SK-N-SH treated with all-trans-retinoic acid at 6 μM for 48 hours (cell line): ENCODE results near the gene TYSND1.
"Not testable (repeated sequence)": the region's sequence is repeated elsewhere in the genome, so short reads cannot be mapped to it uniquely, and the experiment has no call there.

Experiments used
- ATAC-seq: fragments of 200-7000 bp; cut with Tn5 transposase; 3 replicates; pipeline ENCODE4 v1.9.1; 2020; ENCODE audit warnings: mild to moderate bottlenecking, moderate library complexity
- ARNTL ChIP-seq: fragments of 450-650 bp; formaldehyde crosslinking; IDR thresholded peaks from 2 replicates; pipeline ENCODE4 v1.5.0; 2020; ENCODE audit warnings: low read depth, mild to moderate bottlenecking, moderate library complexity, borderline replicate concordance
- BACH2 ChIP-seq: fragments of 250-450 bp; sonication (Bioruptor Pico); IDR thresholded peaks from 2 replicates; pipeline ENCODE4 v1.9.0; 2021; ENCODE audit warnings: mild to moderate bottlenecking, borderline replicate concordance
- CSDC2 ChIP-seq: fragments of 250-450 bp; sonication (Bioruptor Pico); IDR thresholded peaks from 2 replicates; pipeline ENCODE4 v1.5.0; 2020; ENCODE audit warnings: mild to moderate bottlenecking, moderate library complexity
- ESRRG ChIP-seq: fragments of 250-450 bp; sonication (Bioruptor Pico); IDR thresholded peaks from 2 replicates; pipeline ENCODE4 v1.6.1; 2021; ENCODE audit warnings: mild to moderate bottlenecking
- GLIS3 ChIP-seq: fragments of 250-450 bp; sonication (Bioruptor Pico); IDR thresholded peaks from 2 replicates; pipeline ENCODE4 v1.5.0; 2020; ENCODE audit warnings: mild to moderate bottlenecking, moderate library complexity
- ISL1 ChIP-seq: fragments of 250-450 bp; sonication (Bioruptor Pico); IDR thresholded peaks from 2 replicates; pipeline ENCODE4 v2.1.2; 2022; ENCODE audit warnings: mild to moderate bottlenecking, moderate library complexity
- OSR1 ChIP-seq: fragments of 250-450 bp; sonication (Bioruptor Pico); IDR thresholded peaks from 2 replicates; pipeline ENCODE4 v1.8.0; 2022; ENCODE audit warnings: moderate library complexity, mild to moderate bottlenecking, inconsistent platforms
- PPARA ChIP-seq: fragments of 250-450 bp; sonication (Bioruptor Pico); IDR thresholded peaks from 2 replicates; pipeline ENCODE4 v1.5.0; 2020; ENCODE audit warnings: mild to moderate bottlenecking, borderline replicate concordance
- RARB ChIP-seq: fragments of 250-450 bp; sonication (Bioruptor Pico); IDR thresholded peaks from 2 replicates; pipeline ENCODE4 v1.8.0; 2021; ENCODE audit warnings: mild to moderate bottlenecking, moderate library complexity
- SNAI2 ChIP-seq: fragments of 250-450 bp; sonication (Bioruptor Pico); IDR thresholded peaks from 2 replicates; pipeline ENCODE4 v1.5.0; 2020; ENCODE audit warnings: mild to moderate bottlenecking, moderate library complexity
- TCF4 ChIP-seq: fragments of 250-450 bp; sonication (Bioruptor Pico); IDR thresholded peaks from 2 replicates; pipeline ENCODE4 v1.8.0; 2021; ENCODE audit warnings: mild to moderate bottlenecking, moderate library complexity, borderline replicate concordance
- TOX ChIP-seq: fragments of 250-450 bp; sonication (Bioruptor Pico); IDR thresholded peaks from 2 replicates; pipeline ENCODE4 v1.8.0; 2021; ENCODE audit warnings: mild to moderate bottlenecking, moderate library complexity, borderline replicate concordance
- ZC3H10 ChIP-seq: fragments of 250-450 bp; sonication (Bioruptor Pico); IDR thresholded peaks from 2 replicates; pipeline ENCODE4 v1.5.1; 2021; ENCODE audit warnings: mild to moderate bottlenecking, moderate library complexity
- ZFP3 ChIP-seq: fragments of 250-450 bp; sonication (Bioruptor Pico); IDR thresholded peaks from 2 replicates; pipeline ENCODE4 v1.5.0; 2020; ENCODE audit warnings: mild to moderate bottlenecking, moderate library complexity
- ZFP30 ChIP-seq: fragments of 450-650 bp; formaldehyde crosslinking; IDR thresholded peaks from 2 replicates; pipeline ENCODE4 v1.5.0; 2022; ENCODE audit warnings: mild to moderate bottlenecking, moderate library complexity
- ZNF565 ChIP-seq: fragments of 450-650 bp; formaldehyde crosslinking; conservative IDR thresholded peaks from 2 replicates; pipeline ENCODE4 v1.5.0; 2020; ENCODE audit warnings: low read depth, mild to moderate bottlenecking, moderate library complexity
- ZNF70 ChIP-seq: fragments of 450-650 bp; formaldehyde crosslinking; IDR thresholded peaks from 2 replicates; pipeline ENCODE4 v1.5.0; 2020; ENCODE audit warnings: mild to moderate bottlenecking, moderate library complexity
- ZNF8 ChIP-seq: fragments of 450-650 bp; formaldehyde crosslinking; IDR thresholded peaks from 2 replicates; pipeline ENCODE4 v1.5.0; 2020; ENCODE audit warnings: mild to moderate bottlenecking, moderate library complexity
- TF ChIP-seq, protein P1 (sequence below): fragments of 250-450 bp; sonication (Bioruptor Pico); IDR thresholded peaks from 2 replicates; pipeline ENCODE4 v1.8.0; 2021; ENCODE audit warnings: low read depth, mild to moderate bottlenecking, moderate library complexity, borderline replicate concordance
- TF ChIP-seq, protein P2 (sequence below): fragments of 250-450 bp; sonication (Bioruptor Pico); IDR thresholded peaks from 2 replicates; pipeline ENCODE4 v1.5.0; 2020; ENCODE audit warnings: mild to moderate bottlenecking, moderate library complexity
- TF ChIP-seq, protein P3 (sequence below): fragments of 250-450 bp; sonication (Bioruptor Pico); IDR thresholded peaks from 2 replicates; pipeline ENCODE4 v1.5.1; 2020; ENCODE audit warnings: low read depth, mild to moderate bottlenecking, moderate library complexity
- TF ChIP-seq, protein P4 (sequence below): fragments of 250-450 bp; sonication (Bioruptor Pico); IDR thresholded peaks from 2 replicates; pipeline ENCODE4 v1.5.1; 2021; ENCODE audit warnings: mild to moderate bottlenecking, moderate library complexity

The TYSND1 gene

DNA sequence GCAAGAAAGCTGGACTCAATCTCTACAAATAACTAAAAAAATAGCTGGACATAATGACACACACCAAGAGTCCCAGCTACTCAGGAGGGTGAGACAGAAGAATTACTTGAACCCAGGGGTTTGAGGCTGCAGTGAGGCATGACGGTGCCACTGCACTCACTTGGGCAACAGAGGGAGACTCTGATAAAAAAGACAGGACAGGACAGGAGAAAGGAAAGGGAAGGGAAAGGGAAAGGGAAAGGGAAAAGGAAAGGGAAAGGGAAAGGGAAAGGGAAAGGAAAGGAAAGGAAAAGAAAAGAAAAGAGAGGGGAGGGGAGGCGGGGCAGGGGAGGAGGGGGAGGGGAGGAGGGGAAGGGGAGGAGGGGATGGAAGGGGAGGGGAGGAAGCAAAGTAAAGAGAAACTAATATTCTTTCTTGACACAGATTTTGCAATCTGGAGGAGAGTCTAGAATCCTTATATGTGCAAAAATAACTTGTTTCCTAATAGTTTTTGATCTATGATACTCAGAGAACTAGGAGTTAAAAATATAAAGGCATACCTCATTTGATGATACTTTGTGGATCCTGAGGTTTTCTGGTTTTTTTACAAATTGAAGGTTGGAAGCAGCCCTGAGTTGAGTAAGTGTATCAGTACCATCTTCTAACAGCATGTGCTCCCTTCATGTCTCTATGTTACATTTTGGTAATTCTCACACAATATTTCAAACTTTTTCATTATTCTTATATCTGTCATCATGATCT lies 15.8 kb upstream of the TYSND1 start:
- TF ChIP-seq RARB (CRISPR knock-in tag) (no peak), OSR1 (no peak), ZC3H10 (CRISPR knock-in tag) (no peak)
- TF ChIP-seq, protein P1, sequence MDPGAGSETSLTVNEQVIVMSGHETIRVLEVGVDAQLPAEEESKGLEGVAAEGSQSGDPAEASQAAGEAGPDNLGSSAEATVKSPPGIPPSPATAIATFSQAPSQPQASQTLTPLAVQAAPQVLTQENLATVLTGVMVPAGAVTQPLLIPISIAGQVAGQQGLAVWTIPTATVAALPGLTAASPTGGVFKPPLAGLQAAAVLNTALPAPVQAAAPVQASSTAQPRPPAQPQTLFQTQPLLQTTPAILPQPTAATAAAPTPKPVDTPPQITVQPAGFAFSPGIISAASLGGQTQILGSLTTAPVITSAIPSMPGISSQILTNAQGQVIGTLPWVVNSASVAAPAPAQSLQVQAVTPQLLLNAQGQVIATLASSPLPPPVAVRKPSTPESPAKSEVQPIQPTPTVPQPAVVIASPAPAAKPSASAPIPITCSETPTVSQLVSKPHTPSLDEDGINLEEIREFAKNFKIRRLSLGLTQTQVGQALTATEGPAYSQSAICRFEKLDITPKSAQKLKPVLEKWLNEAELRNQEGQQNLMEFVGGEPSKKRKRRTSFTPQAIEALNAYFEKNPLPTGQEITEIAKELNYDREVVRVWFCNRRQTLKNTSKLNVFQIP (CRISPR knock-in tag): no peak
- ATAC-seq: no peak

DNA sequence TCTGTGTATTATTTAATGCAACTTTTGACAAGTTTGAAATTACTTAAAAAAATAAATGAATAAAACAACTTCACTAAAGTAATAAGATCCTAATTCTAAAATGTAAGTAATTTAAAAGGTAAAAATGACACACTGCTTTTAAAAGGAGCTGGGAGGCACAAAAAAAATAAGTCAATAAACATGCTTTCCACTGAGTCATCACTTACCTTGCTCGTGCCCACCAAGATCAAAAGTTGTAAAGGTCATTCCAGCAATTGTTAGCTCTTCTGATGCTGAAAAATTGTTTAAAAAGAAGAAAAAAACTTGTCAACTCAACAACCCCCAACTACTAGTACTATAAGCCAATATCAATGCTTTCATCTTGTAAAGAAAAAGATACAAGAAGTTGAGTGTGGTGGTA lies 14.3 kb upstream of the TYSND1 start:
- no peak for ATAC-seq
- TF ChIP-seq TCF4 (CRISPR knock-in tag) (no peak), BACH2 (no peak), PPARA (CRISPR knock-in tag) (no peak), ZNF565 (CRISPR knock-in tag) (no peak), RARB (CRISPR knock-in tag) (no peak), ZFP30 (CRISPR knock-in tag) (no peak), ESRRG (CRISPR knock-in tag) (no peak), SNAI2 (CRISPR knock-in tag) (no peak), GLIS3 (no peak), ZC3H10 (CRISPR knock-in tag) (no peak), ZNF8 (no peak), ARNTL (CRISPR knock-in tag) (no peak), TOX (no peak), ISL1 (CRISPR knock-in tag) (no peak)
- TF ChIP-seq, protein P2, sequence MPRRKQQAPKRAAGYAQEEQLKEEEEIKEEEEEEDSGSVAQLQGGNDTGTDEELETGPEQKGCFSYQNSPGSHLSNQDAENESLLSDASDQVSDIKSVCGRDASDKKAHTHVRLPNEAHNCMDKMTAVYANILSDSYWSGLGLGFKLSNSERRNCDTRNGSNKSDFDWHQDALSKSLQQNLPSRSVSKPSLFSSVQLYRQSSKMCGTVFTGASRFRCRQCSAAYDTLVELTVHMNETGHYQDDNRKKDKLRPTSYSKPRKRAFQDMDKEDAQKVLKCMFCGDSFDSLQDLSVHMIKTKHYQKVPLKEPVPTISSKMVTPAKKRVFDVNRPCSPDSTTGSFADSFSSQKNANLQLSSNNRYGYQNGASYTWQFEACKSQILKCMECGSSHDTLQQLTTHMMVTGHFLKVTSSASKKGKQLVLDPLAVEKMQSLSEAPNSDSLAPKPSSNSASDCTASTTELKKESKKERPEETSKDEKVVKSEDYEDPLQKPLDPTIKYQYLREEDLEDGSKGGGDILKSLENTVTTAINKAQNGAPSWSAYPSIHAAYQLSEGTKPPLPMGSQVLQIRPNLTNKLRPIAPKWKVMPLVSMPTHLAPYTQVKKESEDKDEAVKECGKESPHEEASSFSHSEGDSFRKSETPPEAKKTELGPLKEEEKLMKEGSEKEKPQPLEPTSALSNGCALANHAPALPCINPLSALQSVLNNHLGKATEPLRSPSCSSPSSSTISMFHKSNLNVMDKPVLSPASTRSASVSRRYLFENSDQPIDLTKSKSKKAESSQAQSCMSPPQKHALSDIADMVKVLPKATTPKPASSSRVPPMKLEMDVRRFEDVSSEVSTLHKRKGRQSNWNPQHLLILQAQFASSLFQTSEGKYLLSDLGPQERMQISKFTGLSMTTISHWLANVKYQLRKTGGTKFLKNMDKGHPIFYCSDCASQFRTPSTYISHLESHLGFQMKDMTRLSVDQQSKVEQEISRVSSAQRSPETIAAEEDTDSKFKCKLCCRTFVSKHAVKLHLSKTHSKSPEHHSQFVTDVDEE: no peak
- TF ChIP-seq, protein P3, sequence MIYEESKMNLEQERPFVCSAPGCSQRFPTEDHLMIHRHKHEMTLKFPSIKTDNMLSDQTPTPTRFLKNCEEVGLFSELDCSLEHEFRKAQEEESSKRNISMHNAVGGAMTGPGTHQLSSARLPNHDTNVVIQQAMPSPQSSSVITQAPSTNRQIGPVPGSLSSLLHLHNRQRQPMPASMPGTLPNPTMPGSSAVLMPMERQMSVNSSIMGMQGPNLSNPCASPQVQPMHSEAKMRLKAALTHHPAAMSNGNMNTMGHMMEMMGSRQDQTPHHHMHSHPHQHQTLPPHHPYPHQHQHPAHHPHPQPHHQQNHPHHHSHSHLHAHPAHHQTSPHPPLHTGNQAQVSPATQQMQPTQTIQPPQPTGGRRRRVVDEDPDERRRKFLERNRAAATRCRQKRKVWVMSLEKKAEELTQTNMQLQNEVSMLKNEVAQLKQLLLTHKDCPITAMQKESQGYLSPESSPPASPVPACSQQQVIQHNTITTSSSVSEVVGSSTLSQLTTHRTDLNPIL: no peak
- TF ChIP-seq, protein P1 (CRISPR knock-in tag): no peak

DNA sequence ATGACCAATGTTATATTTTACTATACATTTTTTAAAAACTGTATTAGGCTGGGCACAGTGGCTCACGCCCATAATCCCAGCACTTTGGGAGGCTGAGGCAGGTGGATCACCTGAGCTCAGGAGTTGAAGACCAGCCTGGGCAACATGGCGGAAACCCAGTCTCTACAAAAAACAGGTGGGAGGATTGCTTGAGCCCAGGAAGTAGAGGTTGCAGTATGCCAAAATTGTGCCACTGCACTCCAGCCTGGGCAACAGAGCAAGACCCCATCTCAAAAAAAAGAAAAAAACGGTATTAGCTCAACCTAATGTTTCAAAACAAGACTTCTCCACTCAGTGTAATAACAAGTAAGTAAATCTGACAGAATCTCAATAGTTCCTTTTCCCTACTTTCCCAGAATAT lies 12.9 kb upstream of the TYSND1 start:
- ATAC-seq: not testable (repeated sequence)

DNA sequence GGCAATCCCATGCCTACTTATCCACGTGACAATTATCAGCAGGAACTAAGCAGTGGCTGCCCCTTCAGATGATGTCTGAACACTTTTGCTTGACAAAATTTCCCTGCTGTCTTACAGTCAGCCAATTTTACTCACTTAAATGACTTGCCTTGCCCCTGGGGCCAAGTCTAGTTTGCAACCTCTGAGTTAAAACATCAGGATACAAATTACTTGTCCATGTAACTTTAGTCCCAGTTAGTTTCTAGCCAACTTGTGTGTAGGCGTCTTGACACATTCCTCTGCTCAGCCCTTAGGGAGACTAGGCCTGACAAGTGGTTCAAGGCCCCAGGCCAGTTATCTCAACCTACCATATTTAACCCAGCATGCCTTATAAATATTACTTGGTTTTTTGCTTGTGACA lies 11.6 kb upstream of the TYSND1 start:
- no peak for ATAC-seq
- TF ChIP-seq PPARA (CRISPR knock-in tag) (no peak), CSDC2 (CRISPR knock-in tag) (no peak), ZFP3 (CRISPR knock-in tag) (no peak), RARB (CRISPR knock-in tag) (no peak), TOX (no peak), ZNF70 (CRISPR knock-in tag) (no peak), GLIS3 (no peak), SNAI2 (CRISPR knock-in tag) (no peak), ZFP30 (CRISPR knock-in tag) (no peak), ARNTL (CRISPR knock-in tag) (no peak), ZNF8 (no peak), OSR1 (no peak), ISL1 (CRISPR knock-in tag) (no peak), ZC3H10 (CRISPR knock-in tag) (no peak), TCF4 (CRISPR knock-in tag) (no peak)
- TF ChIP-seq, protein P3: no peak
- TF ChIP-seq, protein P4, sequence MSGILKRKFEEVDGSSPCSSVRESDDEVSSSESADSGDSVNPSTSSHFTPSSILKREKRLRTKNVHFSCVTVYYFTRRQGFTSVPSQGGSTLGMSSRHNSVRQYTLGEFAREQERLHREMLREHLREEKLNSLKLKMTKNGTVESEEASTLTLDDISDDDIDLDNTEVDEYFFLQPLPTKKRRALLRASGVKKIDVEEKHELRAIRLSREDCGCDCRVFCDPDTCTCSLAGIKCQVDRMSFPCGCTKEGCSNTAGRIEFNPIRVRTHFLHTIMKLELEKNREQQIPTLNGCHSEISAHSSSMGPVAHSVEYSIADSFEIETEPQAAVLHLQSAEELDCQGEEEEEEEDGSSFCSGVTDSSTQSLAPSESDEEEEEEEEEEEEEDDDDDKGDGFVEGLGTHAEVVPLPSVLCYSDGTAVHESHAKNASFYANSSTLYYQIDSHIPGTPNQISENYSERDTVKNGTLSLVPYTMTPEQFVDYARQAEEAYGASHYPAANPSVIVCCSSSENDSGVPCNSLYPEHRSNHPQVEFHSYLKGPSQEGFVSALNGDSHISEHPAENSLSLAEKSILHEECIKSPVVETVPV (CRISPR knock-in tag): no peak
- TF ChIP-seq, protein P1 (CRISPR knock-in tag): no peak
